K562 (cell line): ENCODE results near the gene FOXR2. TPM values are rescaled to one million over a fixed set of nuclear protein-coding genes. Genes with fewer than 3 reads are reported as not detected.

Experiments used
- ATAC-seq: fragments of 200-7000 bp; cut with Tn5 transposase; 3 replicates; pipeline ENCODE4 v1.9.1; 2020; ENCODE audit warnings: moderate library complexity
- BruUV-seq: library from RNA; stranded (reverse); fragments of 400-500 nt; replicated peaks from 2 replicates; lab custom pipeline; 2021; lab: Mats Ljungman, UMichigan
- CTCF ChIA-PET: fragments of 300-600 bp; formaldehyde crosslinking; extraction: SDS; loops from one replicate; lab custom pipeline; 2021; ENCODE audit warnings: low intra/inter-chr PET ratio; lab: Yijun Ruan, JAX
- POLR2A ChIA-PET: fragments of 300-600, 350-650 bp; sonication (Branson Sonifier 250); formaldehyde crosslinking; extraction: SDS; loops from one replicate; lab custom pipeline; 2021; ENCODE audit warnings: antibody characterized with exemption, inconsistent platforms; lab: Yijun Ruan, JAX
- DNase-seq, 4 experiments: peaks; one replicate each; pipeline versions ENCODE4 v3.0.0 to v3.0.0-alpha.2; 2011 to 2018; ENCODE audit warnings: low spot score in 3 of 4, mixed read lengths in 3 of 4; ENCODE audit errors: extremely low read depth in 1 of 4
- FAIRE-seq: peaks from 2 replicates; lab custom pipeline; 2011; peaks lifted over from hg19 to GRCh38; lab: Jason Lieb, UNC
- H2AFZ ChIP-seq: 2 replicates; pipeline ENCODE4 v1.6.0; 2011; ENCODE audit warnings: low read depth, low read length, control low read depth, inconsistent platforms
- H3K27ac ChIP-seq: fragments of 200-600 bp; 3 replicates; pipeline ENCODE4 v1.8.0; 2011; ENCODE audit warnings: low read depth, mild to moderate bottlenecking, control low read depth, inconsistent platforms, low read length, moderate library complexity, mixed read lengths; ENCODE audit errors: extremely low read depth
- H3K27me3 ChIP-seq, 2 experiments: fragments of 300-600 bp in 1 of 2; 2 replicates in 1 of 2; 3 replicates in 1 of 2; pipeline versions ENCODE4 v1.6.0 to v1.8.0; 2011; ENCODE audit warnings: inconsistent platforms in 2 of 2, low read length in 2 of 2, mild to moderate bottlenecking in 1 of 2, mixed read lengths in 1 of 2, moderate library complexity in 1 of 2; ENCODE audit not compliant: control insufficient read depth in 2 of 2, insufficient read depth in 2 of 2
- H3K36me3 ChIP-seq: fragments of 300-600 bp; 3 replicates; pipeline ENCODE4 v1.8.0; 2011; ENCODE audit warnings: mild to moderate bottlenecking, low read length, inconsistent platforms; ENCODE audit not compliant: control insufficient read depth, insufficient read depth
- H3K4me1 ChIP-seq, 2 experiments: fragments of 200-600 bp in 1 of 2; replicated peaks in 1 of 2; 2 replicates in 1 of 2; 3 replicates in 1 of 2; pipeline versions ENCODE4 v1.5.1 to v1.8.0; 2011; ENCODE audit warnings: inconsistent platforms in 2 of 2, low read length in 2 of 2, mild to moderate bottlenecking in 1 of 2, mixed read lengths in 1 of 2, moderate library complexity in 1 of 2; ENCODE audit not compliant: control insufficient read depth in 2 of 2, insufficient read depth in 2 of 2
- H3K4me2 ChIP-seq: 2 replicates; pipeline ENCODE4 v1.6.1; 2011; ENCODE audit warnings: low read length, control low read depth, inconsistent platforms, mixed read lengths; ENCODE audit not compliant: insufficient read depth
- H3K4me3 ChIP-seq: fragments of 200-600 bp; sonication (generic), shearing (Covaris generic); 2 replicates; pipeline ENCODE4 v1.5.1; 2016; ENCODE audit warnings: control low read depth, inconsistent platforms
- H3K79me2 ChIP-seq: fragments of 200-600 bp; 3 replicates; pipeline ENCODE4 v1.8.0; 2011; ENCODE audit warnings: low read length, inconsistent platforms; ENCODE audit not compliant: control insufficient read depth, insufficient read depth
- H3K9ac ChIP-seq, 2 experiments: 2 replicates each; pipeline versions ENCODE4 v1.6.0 to v1.6.1; 2011; ENCODE audit warnings: low read depth in 2 of 2, low read length in 2 of 2, control low read depth in 1 of 2, inconsistent platforms in 1 of 2, mild to moderate bottlenecking in 1 of 2, mixed read lengths in 1 of 2; ENCODE audit not compliant: insufficient read depth in 1 of 2
- H3K9me1 ChIP-seq: one replicate; pipeline ENCODE4 v1.6.0; 2011; ENCODE audit warnings: inconsistent platforms, mild to moderate bottlenecking, low read length, moderate library complexity; ENCODE audit not compliant: control insufficient read depth, insufficient read depth
- H3K9me3 ChIP-seq: replicated peaks from 2 replicates; pipeline ENCODE4 v1.5.1; 2011; ENCODE audit warnings: low read depth, low read length, inconsistent platforms; ENCODE audit not compliant: control insufficient read depth, insufficient read depth
- H4K20me1 ChIP-seq: replicated peaks from 2 replicates; pipeline ENCODE4 v1.6.1; 2011; ENCODE audit warnings: low read length, inconsistent platforms, mixed read lengths; ENCODE audit not compliant: control insufficient read depth, insufficient read depth
- CBFA2T2 ChIP-seq: fragments of 450-650 bp; conservative IDR thresholded peaks from 2 replicates; pipeline ENCODE4 v1.6.1; 2017; ENCODE audit warnings: mild to moderate bottlenecking
- CEBPZ ChIP-seq: fragments of 150-350 bp; IDR thresholded peaks from 2 replicates; pipeline ENCODE4 v1.6.1; 2014; ENCODE audit warnings: low read depth, mild to moderate bottlenecking, low read length, borderline replicate concordance
- DIDO1 ChIP-seq: fragments of 450-650 bp; IDR thresholded peaks from 2 replicates; pipeline ENCODE4 v1.6.1; 2016; ENCODE audit warnings: low read depth, missing biosample characterization, missing genetic modification characterization
- E2F3 ChIP-seq: fragments of 250-450 bp; sonication (Bioruptor Pico); IDR thresholded peaks from 2 replicates; pipeline ENCODE4 v1.4.0; 2020; ENCODE audit warnings: mild to moderate bottlenecking
- GTF3C2 ChIP-seq: IDR thresholded peaks from 3 replicates; pipeline ENCODE4 v1.6.1; 2011; ENCODE audit warnings: borderline replicate concordance, mild to moderate bottlenecking, moderate library complexity; ENCODE audit not compliant: insufficient read length; ENCODE audit errors: extremely low read depth
- HNRNPUL1 ChIP-seq: fragments of 200-400 bp; formaldehyde crosslinking; IDR thresholded peaks from 2 replicates; pipeline ENCODE4 v1.6.1; 2017; ENCODE audit warnings: low read length
- NCOA6 ChIP-seq: fragments of 450-650 bp; IDR thresholded peaks from 2 replicates; pipeline ENCODE4 v1.6.1; 2017; ENCODE audit warnings: mild to moderate bottlenecking
- SNRNP70 ChIP-seq: fragments of 200-400 bp; formaldehyde crosslinking; optimal IDR thresholded peaks from 2 replicates; pipeline ENCODE3; 2017; ENCODE audit warnings: low read depth, low read length
- SREBF1 ChIP-seq: fragments of 150-350 bp; IDR thresholded peaks from 2 replicates; pipeline ENCODE4 v1.6.1; 2014; ENCODE audit warnings: antibody characterized with exemption, low read depth, low read length, borderline replicate concordance
- XRCC3 ChIP-seq: fragments of 450-650 bp; IDR thresholded peaks from 2 replicates; pipeline ENCODE4 v1.6.1; 2017; ENCODE audit warnings: mild to moderate bottlenecking, moderate library complexity
- ZBTB11 ChIP-seq, 3 experiments: fragments of 200-800 bp in 1 of 3; fragments of 250-450 bp in 1 of 3; fragments of 450-650 bp in 1 of 3; sonication (Bioruptor Pico) in 1 of 3; sonication (Bioruptor generic) in 1 of 3; formaldehyde crosslinking in 1 of 3; IDR thresholded peaks; 2 replicates each; pipeline versions ENCODE4 v1.6.1 to v1.8.0; 2016 to 2022; ENCODE audit warnings: mild to moderate bottlenecking in 2 of 3, missing genetic modification characterization in 2 of 3, missing compliant biosample characterization in 1 of 3, moderate library complexity in 1 of 3
- WGBS: fragments of 100-300 bp; shearing (Covaris generic); methylation state at CpG from one replicate; pipeline ENCODE4 v1.1.6; 2016; ENCODE audit warnings: low coverage, mixed read lengths; ENCODE audit not compliant: insufficient coverage; ENCODE audit errors: missing lambda C conversion rate; 5-methylcytosine and 5-hydroxymethylcytosine counted together
- in situ Hi-C: fragments of 300-500 bp; cut with MboI; formaldehyde crosslinking; loops from 4 replicates; pipeline ENCODE4 v1.15.0; 2018; ENCODE audit warnings: inconsistent platforms, mixed read lengths
- intact Hi-C: fragments of 100-400 bp; cut with micrococcal nuclease; formaldehyde crosslinking; loops from 2 replicates; pipeline ENCODE4 v1.14.2; 2022
- polyA plus RNA-seq, 8 experiments: library from polyadenylated mRNA; depleted of rRNA in 4 of 8; stranded (reverse) in 5 of 8; unstranded in 3 of 8; fragments of >200 nt; fragmentation: Nextera tagmentation in 2 of 8; fragmentation: Illumina TruSeq in 1 of 8; extraction: Ambion mirVana in 2 of 8; extraction: Trizol in 1 of 8; gene quantifications; 2 replicates each; pipeline versions ENCODE4 v1.2.1 to v1.2.3, GENCODE V29; 2011 to 2014; ENCODE audit warnings: inconsistent platforms in 1 of 8, missing spikeins in 1 of 8
- total RNA-seq, 7 experiments: library from RNA; depleted of rRNA in 6 of 7; stranded (reverse); fragments of >200 nt in 6 of 7; fragmentation: Illumina TruSeq in 2 of 7; extraction: Trizol in 2 of 7; gene quantifications; 2 replicates each; pipeline versions ENCODE4 v1.2.1 to v1.2.3, GENCODE V29; 2011 to 2021; ENCODE audit warnings: low replicate concordance in 1 of 7

FOXR2 gene
- total and polyA plus RNA-seq, 9 of the 15 experiments (the other 6 are each of a cell fraction or from before 2014, with no cell fraction given) = 0.03 to 0.40 (median 0.25) TPM; not detected in 2

- no peaks in the 10 kb centered on the region for H3K27me3 ChIP-seq
- no peaks in the 10 kb centered on the region for H3K9me1 ChIP-seq
- no peaks in the 10 kb centered on the region for H3K79me2 ChIP-seq
- no peak overlapping the region for H3K4me2 ChIP-seq
- no peak overlapping the region for H3K27ac ChIP-seq
- in situ Hi-C loops (no loop called here), intact Hi-C loops (no loop called here)
- no peak overlapping the region for H3K9ac ChIP-seq
- H2AFZ ChIP-seq = no peak overlapping the region
- H3K36me3 ChIP-seq = no peaks in the 10 kb centered on the region
- POLR2A ChIA-PET = no interaction called here
- H3K9me3 ChIP-seq = no peaks in the 10 kb centered on the region
- TF ChIP-seq E2F3 = no peak
- TF ChIP-seq CEBPZ = no peak
- TF ChIP-seq DIDO1 = no peak
- no peak for TF ChIP-seq SNRNP70
- TF ChIP-seq NCOA6 = no peak
- no peak for TF ChIP-seq SREBF1
- no peak for TF ChIP-seq CBFA2T2
- TF ChIP-seq ZBTB11 (CRISPR knock-in tag; IDR thresholded peaks at IDR 0.05) = no peak
- no peak for TF ChIP-seq HNRNPUL1
- no peak for TF ChIP-seq GTF3C2
- no peak for TF ChIP-seq XRCC3
- no peaks in the 10 kb centered on the region for H3K4me1 ChIP-seq
- H3K4me3 ChIP-seq = no peak overlapping the region
- no TSS peak for BruUV-seq
- CTCF ChIA-PET = no interaction called here
- no peak for DNase-seq
- WGBS = 0% methylated on average over 5 of the region's 5 CpGs
- H4K20me1 ChIP-seq = no peaks in the 10 kb centered on the region
- FAIRE-seq = no peak
- ATAC-seq = no peak
These were observed 29.9 kb upstream of the FOXR2 start for GRCh38 chrX:55593296-55593695.
